Fibroblast of pulmonary artery (primary cell): ENCODE data around the gene MBOAT7.
A peak's percentile ranks its signal among the peaks of the same experiment; 100 is the strongest.
"Not testable (repeated sequence)": the region's sequence is repeated elsewhere in the genome, so short reads cannot be mapped to it uniquely, and the experiment has no call there.

Source experiments
- DNase-seq: peaks from one replicate; pipeline ENCODE4 v3.0.0-alpha.2; 2010; ENCODE audit warnings: low read depth
- H3K4me3 ChIP-seq: replicated peaks from 2 replicates; pipeline ENCODE4 v1.5.1; 2011; ENCODE audit warnings: low read depth, mild to moderate bottlenecking, control low read depth, low read length, moderate library complexity
- TF ChIP-seq, protein P1 (sequence below): IDR thresholded peaks from 2 replicates; pipeline ENCODE4 v1.5.1; 2011; ENCODE audit warnings: mild to moderate bottlenecking, control low read depth, low read length, inconsistent platforms; ENCODE audit errors: missing control alignments

MBOAT7 gene

DNA sequence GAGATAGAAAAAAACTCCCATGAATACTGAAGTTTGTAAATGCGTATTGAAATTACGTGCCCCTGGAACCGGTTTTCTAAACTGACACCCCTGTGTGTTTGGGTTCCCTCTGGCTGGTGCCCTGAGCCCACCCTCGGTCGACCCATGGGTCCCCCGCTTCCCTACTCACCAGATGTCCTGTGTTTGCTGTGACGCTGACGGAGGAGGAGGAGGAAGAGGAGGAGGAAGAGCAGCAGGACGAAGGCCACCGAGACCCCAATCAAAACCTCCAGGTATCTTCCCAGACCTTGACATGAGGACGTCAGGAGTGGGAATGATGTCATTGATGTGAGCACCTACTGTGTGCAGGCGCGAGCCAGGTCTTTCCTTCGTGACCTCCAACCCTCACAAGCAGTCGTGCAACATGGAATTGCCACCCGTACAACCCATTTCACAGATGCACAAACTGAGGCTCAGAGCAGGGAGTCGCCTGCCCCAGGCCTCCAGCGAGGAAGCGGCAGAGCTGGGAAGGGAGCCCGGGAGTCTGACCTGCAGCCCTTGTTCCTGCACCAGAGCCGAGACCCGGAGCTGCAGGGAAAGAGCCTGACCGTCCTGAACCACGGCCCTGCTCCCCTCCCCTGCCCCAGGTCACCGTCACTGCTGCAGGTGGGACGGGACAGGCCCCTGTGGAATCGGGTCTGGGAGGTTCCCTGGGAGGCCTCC lies 29.7 kb upstream of the MBOAT7 start:
- TF ChIP-seq, protein P1, sequence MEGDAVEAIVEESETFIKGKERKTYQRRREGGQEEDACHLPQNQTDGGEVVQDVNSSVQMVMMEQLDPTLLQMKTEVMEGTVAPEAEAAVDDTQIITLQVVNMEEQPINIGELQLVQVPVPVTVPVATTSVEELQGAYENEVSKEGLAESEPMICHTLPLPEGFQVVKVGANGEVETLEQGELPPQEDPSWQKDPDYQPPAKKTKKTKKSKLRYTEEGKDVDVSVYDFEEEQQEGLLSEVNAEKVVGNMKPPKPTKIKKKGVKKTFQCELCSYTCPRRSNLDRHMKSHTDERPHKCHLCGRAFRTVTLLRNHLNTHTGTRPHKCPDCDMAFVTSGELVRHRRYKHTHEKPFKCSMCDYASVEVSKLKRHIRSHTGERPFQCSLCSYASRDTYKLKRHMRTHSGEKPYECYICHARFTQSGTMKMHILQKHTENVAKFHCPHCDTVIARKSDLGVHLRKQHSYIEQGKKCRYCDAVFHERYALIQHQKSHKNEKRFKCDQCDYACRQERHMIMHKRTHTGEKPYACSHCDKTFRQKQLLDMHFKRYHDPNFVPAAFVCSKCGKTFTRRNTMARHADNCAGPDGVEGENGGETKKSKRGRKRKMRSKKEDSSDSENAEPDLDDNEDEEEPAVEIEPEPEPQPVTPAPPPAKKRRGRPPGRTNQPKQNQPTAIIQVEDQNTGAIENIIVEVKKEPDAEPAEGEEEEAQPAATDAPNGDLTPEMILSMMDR, result no peak
- no peak overlapping the region for H3K4me3 ChIP-seq
- DNase-seq, result no peak

DNA sequence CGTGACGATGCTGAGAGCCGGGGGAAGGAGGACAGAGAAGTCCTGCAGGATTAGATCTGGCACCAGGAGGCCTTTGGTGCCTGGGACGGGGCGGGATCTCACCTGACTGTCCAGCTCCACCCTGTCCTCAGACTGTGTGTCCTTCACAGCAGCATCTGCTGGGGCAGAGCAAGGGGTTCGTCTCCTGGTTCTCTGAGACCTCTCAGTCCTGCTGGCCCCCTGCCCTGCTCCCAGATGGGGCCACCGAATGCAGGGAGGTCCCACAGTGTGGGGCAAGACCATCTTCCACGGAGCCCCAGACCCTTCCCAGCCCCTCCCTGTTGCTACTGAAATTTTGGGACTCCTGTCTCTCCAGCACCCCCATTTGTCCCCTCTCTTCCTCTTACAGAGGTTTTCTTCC lies 28.9 kb upstream of the MBOAT7 start:
- DNase-seq, result no peak
- no peak overlapping the region for H3K4me3 ChIP-seq
- TF ChIP-seq, protein P1, result no peak

DNA sequence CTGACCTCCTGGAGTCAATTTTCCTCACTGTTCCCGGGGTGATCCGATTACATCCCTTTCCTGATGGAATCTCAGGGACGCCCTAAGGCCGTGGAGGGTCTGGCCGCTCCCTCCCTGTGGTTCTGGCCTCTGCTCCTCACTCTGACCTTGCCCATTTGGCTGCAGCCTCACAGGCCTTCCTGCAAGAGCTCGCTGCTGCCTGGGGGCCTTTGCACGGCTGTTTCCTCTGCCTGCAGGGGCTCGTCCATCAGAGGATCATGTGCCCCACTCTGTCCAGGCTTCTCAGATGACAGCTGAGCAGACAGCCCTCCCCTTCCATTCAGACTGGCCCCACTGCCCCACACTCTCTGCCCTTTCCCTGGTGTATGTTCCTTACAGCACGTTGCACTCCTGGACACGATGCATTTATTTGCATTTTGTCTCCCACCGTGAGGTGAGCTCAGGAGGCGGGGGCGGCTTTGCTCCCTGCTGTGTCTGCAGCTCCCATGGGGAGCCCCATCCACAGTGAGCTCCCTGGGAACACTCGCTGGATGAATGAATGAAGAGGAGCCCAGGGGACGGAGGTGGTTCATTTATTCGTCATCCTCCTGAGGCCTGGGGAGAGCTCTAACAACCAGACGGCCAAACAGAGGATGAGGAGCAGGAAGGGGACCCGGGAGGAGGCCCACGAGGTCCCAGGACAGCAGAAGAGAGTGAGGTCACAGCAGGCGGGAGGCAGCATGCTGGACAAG lies 28.3 kb upstream of the MBOAT7 start:
- not testable (repeated sequence) for DNase-seq, H3K4me3 ChIP-seq

DNA sequence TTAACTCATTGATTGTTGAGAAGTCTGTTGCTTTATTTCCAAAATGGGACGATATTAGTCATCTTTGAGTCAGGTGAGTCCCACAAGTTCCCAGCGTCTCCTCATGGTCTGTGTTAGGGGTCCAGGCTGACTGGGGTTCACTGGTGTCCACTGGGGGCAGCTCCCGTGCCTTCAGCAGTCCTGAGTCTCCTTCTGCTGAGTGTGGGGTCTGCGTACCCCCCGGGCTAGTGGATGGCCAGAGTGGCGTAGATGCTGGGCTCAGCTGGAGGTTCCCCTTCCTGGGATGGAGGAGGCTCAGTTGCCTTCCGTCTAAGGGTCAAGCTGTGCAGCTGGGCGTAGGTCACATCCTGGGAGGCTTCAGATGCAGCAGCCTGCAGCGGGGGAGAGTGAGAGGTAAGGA lies 27.5 kb upstream of the MBOAT7 start:
- no peak for DNase-seq
- TF ChIP-seq, protein P1, result no peak
- no peak overlapping the region for H3K4me3 ChIP-seq

DNA sequence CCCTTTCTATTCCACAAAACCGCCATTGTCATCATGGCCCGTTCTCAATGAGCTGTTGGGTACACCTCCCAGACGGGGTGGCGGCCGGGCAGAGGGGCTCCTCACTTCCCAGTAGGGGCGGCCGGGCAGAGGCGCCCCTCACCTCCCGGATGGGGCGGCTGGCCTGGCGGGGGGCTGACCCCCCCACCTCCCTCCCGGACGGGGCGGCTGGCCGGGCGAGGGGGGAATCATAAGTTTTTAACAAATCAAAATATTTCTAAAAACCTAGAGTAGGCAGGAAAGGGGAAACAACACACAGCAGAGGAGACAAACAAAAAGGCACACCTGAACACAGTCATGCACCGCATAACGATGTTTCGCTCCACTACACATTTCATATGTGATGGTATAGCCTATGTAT lies 25.4 kb upstream of the MBOAT7 start:
- DNase-seq, result not testable (repeated sequence)

DNA sequence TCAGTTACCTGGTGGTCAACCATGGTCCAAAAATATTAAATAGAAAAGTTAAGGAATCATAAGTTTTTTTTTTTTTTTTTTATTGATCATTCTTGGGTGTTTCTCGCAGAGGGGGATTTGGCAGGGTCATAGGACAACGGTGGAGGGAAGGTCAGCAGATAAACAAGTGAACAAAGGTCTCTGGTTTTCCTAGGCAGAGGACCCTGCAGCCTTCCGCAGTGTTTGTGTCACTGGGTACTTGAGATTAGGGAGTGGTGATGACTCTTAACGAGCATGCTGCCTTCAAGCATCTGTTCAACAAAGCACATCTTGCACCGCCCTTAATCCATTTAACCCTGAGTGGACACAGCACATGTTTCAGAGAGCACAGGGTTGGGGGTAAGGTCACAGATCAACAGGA lies 24.8 kb upstream of the MBOAT7 start:
- DNase-seq, H3K4me3 ChIP-seq: not testable (repeated sequence)

More for the DNA sequence above, 25.4 kb upstream of the MBOAT7 start:
- H3K4me3 ChIP-seq, result not testable (repeated sequence)

DNA sequence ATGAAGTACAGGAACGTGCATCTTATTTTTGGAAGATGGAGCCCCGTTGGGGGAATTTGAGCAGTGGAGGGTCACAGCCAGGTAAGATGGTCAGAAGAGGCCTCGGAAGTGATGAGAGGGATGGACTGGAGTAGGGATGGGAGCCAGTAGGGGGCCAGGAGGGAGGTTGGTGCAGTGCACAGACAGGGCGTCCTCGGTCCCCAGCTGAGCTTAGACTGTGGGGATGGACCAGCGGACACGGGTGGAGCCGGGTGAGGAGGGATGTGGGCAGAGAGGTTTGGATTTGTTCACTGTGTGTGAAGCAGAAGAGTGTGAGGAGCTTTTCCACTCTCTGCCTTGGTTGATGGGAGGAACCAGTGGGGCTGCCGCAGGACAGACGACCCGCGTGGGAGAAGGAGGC lies 21.9 kb upstream of the MBOAT7 start:
- no peak overlapping the region for H3K4me3 ChIP-seq
- TF ChIP-seq, protein P1, result no peak
- no peak for DNase-seq

DNA sequence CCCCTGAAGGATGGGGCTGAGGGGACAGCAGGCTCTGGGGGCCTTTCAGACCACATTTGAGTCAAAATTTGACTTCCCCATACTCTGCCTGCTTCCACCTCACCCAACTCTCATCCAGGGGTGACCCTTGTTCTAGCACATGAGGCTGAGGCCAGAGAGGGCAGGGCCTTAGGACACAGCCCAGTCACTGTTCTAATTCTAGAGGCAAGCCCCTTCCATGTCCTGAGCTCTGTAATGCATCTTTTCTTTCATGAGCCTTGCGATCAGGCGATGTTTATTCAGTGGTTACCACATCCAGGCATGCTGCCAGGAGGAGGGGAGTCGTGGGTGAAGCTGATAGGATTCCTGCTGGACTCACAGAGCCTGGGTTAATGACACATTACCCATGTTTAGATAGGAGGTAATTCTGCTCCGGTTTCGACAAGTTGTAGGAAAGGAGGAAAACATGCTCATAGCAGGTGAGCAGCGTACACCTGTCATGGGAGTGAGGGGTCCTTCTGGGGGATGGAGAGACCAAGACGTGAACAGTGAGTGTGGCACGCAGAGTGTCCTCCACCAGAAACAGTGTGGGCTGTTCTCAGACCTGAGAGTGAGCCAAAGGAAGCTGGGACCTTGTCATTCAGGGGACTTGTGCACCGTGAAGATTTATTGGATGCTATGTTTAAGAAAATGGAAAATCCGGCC lies 20.6 kb upstream of the MBOAT7 start:
- TF ChIP-seq, protein P1, result no peak
- peak overlapping the region; percentile 17 for H3K4me3 ChIP-seq
- peak; percentile 98 for DNase-seq
